Mesendoderm (in vitro differentiated cells): ENCODE data around the gene ABCB4.

Experiments
- DNase-seq: peaks from one replicate; pipeline ENCODE4 v3.0.0; 2013
- H2AK5ac ChIP-seq: 2 replicates; pipeline ENCODE4 v1.6.1; 2013; ENCODE audit warnings: low read length, inconsistent platforms
- H2BK120ac ChIP-seq: 2 replicates; pipeline ENCODE4 v1.6.1; 2013; ENCODE audit warnings: low read depth, mild to moderate bottlenecking, low read length, moderate library complexity, mixed read lengths
- H2BK15ac ChIP-seq: replicated peaks from 2 replicates; pipeline ENCODE4 v1.6.1; 2013; ENCODE audit warnings: low read depth, mild to moderate bottlenecking, moderate library complexity
- H2BK5ac ChIP-seq: 2 replicates; pipeline ENCODE4 v1.6.1; 2013; ENCODE audit warnings: low read length, inconsistent platforms
- H3K18ac ChIP-seq: 2 replicates; pipeline ENCODE4 v1.6.1; 2013; ENCODE audit warnings: mild to moderate bottlenecking, low read length, mixed read lengths
- H3K23ac ChIP-seq: one replicate; pipeline ENCODE4 v1.6.1; 2013; ENCODE audit warnings: low read length
- H3K27ac ChIP-seq: 2 replicates; pipeline ENCODE4 v1.5.1; 2013; ENCODE audit warnings: low read depth, mild to moderate bottlenecking, inconsistent platforms, low read length, moderate library complexity
- H3K27me3 ChIP-seq: 2 replicates; pipeline ENCODE4 v1.6.1; 2013; ENCODE audit warnings: low read length, control low read depth, mild to moderate bottlenecking, inconsistent platforms; ENCODE audit not compliant: insufficient read depth, poor library complexity
- H3K36me3 ChIP-seq: 2 replicates; pipeline ENCODE4 v1.6.1; 2013; ENCODE audit warnings: low read length, inconsistent platforms; ENCODE audit not compliant: control insufficient read depth, insufficient read depth
- H3K4ac ChIP-seq: one replicate; pipeline ENCODE4 v1.6.1; 2013; ENCODE audit warnings: low read depth, mild to moderate bottlenecking, low read length, moderate library complexity
- H3K4me1 ChIP-seq: 2 replicates; pipeline ENCODE4 v1.6.1; 2013; ENCODE audit warnings: low read depth, low read length, inconsistent platforms; ENCODE audit not compliant: control insufficient read depth
- H3K4me2 ChIP-seq: 2 replicates; pipeline ENCODE4 v1.6.1; 2013; ENCODE audit warnings: low read length
- H3K4me3 ChIP-seq: 2 replicates; pipeline ENCODE4 v1.5.1; 2013; ENCODE audit warnings: mild to moderate bottlenecking, low read length
- H3K56ac ChIP-seq: one replicate; pipeline ENCODE4 v1.6.1; 2013; ENCODE audit warnings: low read length
- H3K79me1 ChIP-seq: 2 replicates; pipeline ENCODE4 v1.6.1; 2013; ENCODE audit warnings: low read length, inconsistent platforms
- H3K79me2 ChIP-seq: 2 replicates; pipeline ENCODE4 v1.6.1; 2013; ENCODE audit warnings: mild to moderate bottlenecking, low read length; ENCODE audit not compliant: control insufficient read depth, insufficient read depth
- H3K9ac ChIP-seq: 2 replicates; pipeline ENCODE4 v1.6.1; 2013; ENCODE audit warnings: low read length, inconsistent platforms
- H4K5ac ChIP-seq: one replicate; pipeline ENCODE4 v1.6.1; 2013; ENCODE audit warnings: low read length
- H4K8ac ChIP-seq: one replicate; pipeline ENCODE4 v1.6.1; 2013; ENCODE audit warnings: low read depth, mild to moderate bottlenecking, control low read depth, low read length, moderate library complexity
- WGBS: extraction: QIAGEN DNeasy Blood & Tissue Kit; methylation state at CpG from one replicate; pipeline ENCODE4 v1.1.7; 2013; ENCODE audit warnings: low lambda C conversion rate, missing lambda C conversion rate; ENCODE audit not compliant: insufficient coverage; ENCODE audit errors: extremely low coverage; 5-methylcytosine and 5-hydroxymethylcytosine counted together

Gene ABCB4

GRCh38 chr7:87435546-87435945 is 39.9 kb downstream of the ABCB4 start:
- Histone ChIP-seq H3K56ac (no peak overlapping the region), H3K4me1 (no peaks in the 10 kb centered on the region), H3K18ac (no peak overlapping the region), H2BK120ac (no peak overlapping the region), H2BK5ac (no peak overlapping the region), H2BK15ac (no peak overlapping the region), H3K4ac (no peak overlapping the region), H3K27ac (no peak overlapping the region), H3K27me3 (no peaks in the 10 kb centered on the region), H3K79me2 (no peaks in the 10 kb centered on the region), H4K5ac (no peak overlapping the region), H3K79me1 (no peaks in the 10 kb centered on the region), H4K8ac (no peak overlapping the region), H3K23ac (no peak overlapping the region), H2AK5ac (no peak overlapping the region), H3K4me2 (no peak overlapping the region), H3K4me3 (no peak overlapping the region), H3K9ac (no peak overlapping the region), H3K36me3 (no peaks in the 10 kb centered on the region)
- no peak for DNase-seq

GRCh38 chr7:87432536-87432935 is 42.9 kb downstream of the ABCB4 start:
- WGBS, result no CpG with 5 or more reads among the region's 2 CpGs
- H4K8ac ChIP-seq, result no peak overlapping the region
- H2BK5ac ChIP-seq, result no peak overlapping the region
- H3K4me3 ChIP-seq, result no peak overlapping the region
- H2AK5ac ChIP-seq, result no peak overlapping the region
- no peak overlapping the region for H3K27ac ChIP-seq
- no peaks in the 10 kb centered on the region for H3K79me1 ChIP-seq
- no peaks in the 10 kb centered on the region for H3K36me3 ChIP-seq
- H3K4me1 ChIP-seq, result no peaks in the 10 kb centered on the region
- no peaks in the 10 kb centered on the region for H3K79me2 ChIP-seq
- no peak overlapping the region for H2BK120ac ChIP-seq
- no peak overlapping the region for H3K4me2 ChIP-seq
- H3K4ac ChIP-seq, result no peak overlapping the region
- H2BK15ac ChIP-seq, result no peak overlapping the region
- H3K23ac ChIP-seq, result no peak overlapping the region
- H3K27me3 ChIP-seq, result no peaks in the 10 kb centered on the region
- H3K9ac ChIP-seq, result no peak overlapping the region
- no peak overlapping the region for H3K18ac ChIP-seq
- no peak overlapping the region for H3K56ac ChIP-seq
- H4K5ac ChIP-seq, result no peak overlapping the region
- DNase-seq, result no peak

- H2BK15ac ChIP-seq, result no peak overlapping the region
- no peaks in the 10 kb centered on the region for H3K79me1 ChIP-seq
- H3K23ac ChIP-seq, result no peak overlapping the region
- no peak overlapping the region for H3K4ac ChIP-seq
- H3K27ac ChIP-seq, result no peak overlapping the region
- WGBS, result no CpG with 5 or more reads among the region's 3 CpGs
- DNase-seq, result no peak
- no peaks in the 10 kb centered on the region for H3K36me3 ChIP-seq
- H3K56ac ChIP-seq, result no peak overlapping the region
- H3K4me3 ChIP-seq, result no peak overlapping the region
- no peak overlapping the region for H4K8ac ChIP-seq
- no peak overlapping the region for H4K5ac ChIP-seq
- H2AK5ac ChIP-seq, result no peak overlapping the region
- no peak overlapping the region for H2BK5ac ChIP-seq
- no peak overlapping the region for H3K4me2 ChIP-seq
- H3K18ac ChIP-seq, result no peak overlapping the region
- no peaks in the 10 kb centered on the region for H3K27me3 ChIP-seq
- H2BK120ac ChIP-seq, result no peak overlapping the region
- no peaks in the 10 kb centered on the region for H3K4me1 ChIP-seq
- H3K9ac ChIP-seq, result no peak overlapping the region
- H3K79me2 ChIP-seq, result no peaks in the 10 kb centered on the region
Observed at GRCh38 chr7:87427288-87427687, 48.2 kb downstream of the ABCB4 start.

GRCh38 chr7:87426160-87426559 is 49.3 kb downstream of the ABCB4 start:
- H3K23ac ChIP-seq, result no peak overlapping the region
- no peak overlapping the region for H3K18ac ChIP-seq
- no peak overlapping the region for H2BK5ac ChIP-seq
- H3K4me2 ChIP-seq, result no peak overlapping the region
- H3K9ac ChIP-seq, result no peak overlapping the region
- no peaks in the 10 kb centered on the region for H3K79me2 ChIP-seq
- H3K27ac ChIP-seq, result no peak overlapping the region
- no CpG with 5 or more reads among the region's 3 CpGs for WGBS
- H3K36me3 ChIP-seq, result no peaks in the 10 kb centered on the region
- no peak overlapping the region for H4K5ac ChIP-seq
- DNase-seq, result no peak
- H2BK120ac ChIP-seq, result no peak overlapping the region
- no peak overlapping the region for H2BK15ac ChIP-seq
- no peaks in the 10 kb centered on the region for H3K4me1 ChIP-seq
- no peak overlapping the region for H4K8ac ChIP-seq
- H3K79me1 ChIP-seq, result no peaks in the 10 kb centered on the region
- H2AK5ac ChIP-seq, result no peak overlapping the region
- no peaks in the 10 kb centered on the region for H3K27me3 ChIP-seq
- no peak overlapping the region for H3K4ac ChIP-seq
- no peak overlapping the region for H3K4me3 ChIP-seq
- H3K56ac ChIP-seq, result no peak overlapping the region

GRCh38 chr7:87424075-87424474 is 51.4 kb downstream of the ABCB4 start:
- Histone ChIP-seq H3K4me1 (no peaks in the 10 kb centered on the region), H3K4me2 (no peak overlapping the region)

GRCh38 chr7:87420173-87420572 is 55.3 kb downstream of the ABCB4 start:
- no peaks in the 10 kb centered on the region for H3K79me1 ChIP-seq
- no peak overlapping the region for H3K4ac ChIP-seq
- H3K79me2 ChIP-seq, result no peaks in the 10 kb centered on the region
- no peak overlapping the region for H3K4me2 ChIP-seq
- H3K4me3 ChIP-seq, result no peak overlapping the region
- no peaks in the 10 kb centered on the region for H3K27me3 ChIP-seq
- no peak overlapping the region for H2BK15ac ChIP-seq
- H3K27ac ChIP-seq, result no peak overlapping the region
- H3K23ac ChIP-seq, result no peak overlapping the region
- DNase-seq, result peak; percentile 48
- no peaks in the 10 kb centered on the region for H3K4me1 ChIP-seq
- no CpG with 5 or more reads among the region's 4 CpGs for WGBS
- H3K56ac ChIP-seq, result no peak overlapping the region
- H2BK120ac ChIP-seq, result no peak overlapping the region
- no peaks in the 10 kb centered on the region for H3K36me3 ChIP-seq
- no peak overlapping the region for H3K9ac ChIP-seq
- H2BK5ac ChIP-seq, result no peak overlapping the region
- H2AK5ac ChIP-seq, result no peak overlapping the region
- no peak overlapping the region for H3K18ac ChIP-seq
- H4K8ac ChIP-seq, result no peak overlapping the region
- H4K5ac ChIP-seq, result no peak overlapping the region

More at GRCh38 chr7:87424075-87424474, 51.4 kb downstream of the ABCB4 start:
- H3K79me2 ChIP-seq, result no peaks in the 10 kb centered on the region
- H2AK5ac ChIP-seq, result no peak overlapping the region
- no peaks in the 10 kb centered on the region for H3K36me3 ChIP-seq
- H3K23ac ChIP-seq, result no peak overlapping the region
- no peaks in the 10 kb centered on the region for H3K79me1 ChIP-seq
- no peak overlapping the region for H4K5ac ChIP-seq
- no peak for DNase-seq
- H3K27ac ChIP-seq, result no peak overlapping the region
- H2BK5ac ChIP-seq, result no peak overlapping the region
- no peak overlapping the region for H3K18ac ChIP-seq
- no peak overlapping the region for H2BK120ac ChIP-seq
- H3K4me3 ChIP-seq, result no peak overlapping the region
- H3K27me3 ChIP-seq, result no peaks in the 10 kb centered on the region
- no peak overlapping the region for H3K9ac ChIP-seq
- H2BK15ac ChIP-seq, result no peak overlapping the region
- H3K4ac ChIP-seq, result no peak overlapping the region
- H4K8ac ChIP-seq, result no peak overlapping the region
- WGBS, result no CpG with 5 or more reads among the region's 5 CpGs
- no peak overlapping the region for H3K56ac ChIP-seq
